HG03045 (cell line): Measurements from ENCODE around the gene PHLPP2.

Source experiments
- ATAC-seq: cut with Tn5 transposase; IDR thresholded peaks from one replicate; pipeline ENCODE4 v1.9.1; 2021; ENCODE audit warnings: mild to moderate bottlenecking, moderate library complexity; ENCODE audit not compliant: unreplicated experiment

Gene PHLPP2, protein sequence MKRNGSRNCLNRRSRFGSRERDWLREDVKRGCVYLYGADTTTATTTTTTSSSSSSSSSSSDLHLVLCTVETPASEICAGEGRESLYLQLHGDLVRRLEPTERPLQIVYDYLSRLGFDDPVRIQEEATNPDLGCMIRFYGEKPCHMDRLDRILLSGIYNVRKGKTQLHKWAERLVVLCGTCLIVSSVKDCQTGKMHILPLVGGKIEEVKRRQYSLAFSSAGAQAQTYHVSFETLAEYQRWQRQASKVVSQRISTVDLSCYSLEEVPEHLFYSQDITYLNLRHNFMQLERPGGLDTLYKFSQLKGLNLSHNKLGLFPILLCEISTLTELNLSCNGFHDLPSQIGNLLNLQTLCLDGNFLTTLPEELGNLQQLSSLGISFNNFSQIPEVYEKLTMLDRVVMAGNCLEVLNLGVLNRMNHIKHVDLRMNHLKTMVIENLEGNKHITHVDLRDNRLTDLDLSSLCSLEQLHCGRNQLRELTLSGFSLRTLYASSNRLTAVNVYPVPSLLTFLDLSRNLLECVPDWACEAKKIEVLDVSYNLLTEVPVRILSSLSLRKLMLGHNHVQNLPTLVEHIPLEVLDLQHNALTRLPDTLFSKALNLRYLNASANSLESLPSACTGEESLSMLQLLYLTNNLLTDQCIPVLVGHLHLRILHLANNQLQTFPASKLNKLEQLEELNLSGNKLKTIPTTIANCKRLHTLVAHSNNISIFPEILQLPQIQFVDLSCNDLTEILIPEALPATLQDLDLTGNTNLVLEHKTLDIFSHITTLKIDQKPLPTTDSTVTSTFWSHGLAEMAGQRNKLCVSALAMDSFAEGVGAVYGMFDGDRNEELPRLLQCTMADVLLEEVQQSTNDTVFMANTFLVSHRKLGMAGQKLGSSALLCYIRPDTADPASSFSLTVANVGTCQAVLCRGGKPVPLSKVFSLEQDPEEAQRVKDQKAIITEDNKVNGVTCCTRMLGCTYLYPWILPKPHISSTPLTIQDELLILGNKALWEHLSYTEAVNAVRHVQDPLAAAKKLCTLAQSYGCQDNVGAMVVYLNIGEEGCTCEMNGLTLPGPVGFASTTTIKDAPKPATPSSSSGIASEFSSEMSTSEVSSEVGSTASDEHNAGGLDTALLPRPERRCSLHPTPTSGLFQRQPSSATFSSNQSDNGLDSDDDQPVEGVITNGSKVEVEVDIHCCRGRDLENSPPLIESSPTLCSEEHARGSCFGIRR (N-terminal part only)

GRCh38 chr16:71724320-71724751 is at the start of gene PHLPP2:
PHLPP2 (minus strand) TSS chr16:71724701; CDS start chr16:71714795, 9,906 bp downstream.
- ATAC-seq: no peak

GRCh38 chr16:71771571-71771970 is 47.1 kb upstream of the PHLPP2 start:
- ATAC-seq: no peak

- no peak for ATAC-seq
Measured at GRCh38 chr16:71769222-71769621, 44.7 kb upstream of the PHLPP2 start.

DNA sequence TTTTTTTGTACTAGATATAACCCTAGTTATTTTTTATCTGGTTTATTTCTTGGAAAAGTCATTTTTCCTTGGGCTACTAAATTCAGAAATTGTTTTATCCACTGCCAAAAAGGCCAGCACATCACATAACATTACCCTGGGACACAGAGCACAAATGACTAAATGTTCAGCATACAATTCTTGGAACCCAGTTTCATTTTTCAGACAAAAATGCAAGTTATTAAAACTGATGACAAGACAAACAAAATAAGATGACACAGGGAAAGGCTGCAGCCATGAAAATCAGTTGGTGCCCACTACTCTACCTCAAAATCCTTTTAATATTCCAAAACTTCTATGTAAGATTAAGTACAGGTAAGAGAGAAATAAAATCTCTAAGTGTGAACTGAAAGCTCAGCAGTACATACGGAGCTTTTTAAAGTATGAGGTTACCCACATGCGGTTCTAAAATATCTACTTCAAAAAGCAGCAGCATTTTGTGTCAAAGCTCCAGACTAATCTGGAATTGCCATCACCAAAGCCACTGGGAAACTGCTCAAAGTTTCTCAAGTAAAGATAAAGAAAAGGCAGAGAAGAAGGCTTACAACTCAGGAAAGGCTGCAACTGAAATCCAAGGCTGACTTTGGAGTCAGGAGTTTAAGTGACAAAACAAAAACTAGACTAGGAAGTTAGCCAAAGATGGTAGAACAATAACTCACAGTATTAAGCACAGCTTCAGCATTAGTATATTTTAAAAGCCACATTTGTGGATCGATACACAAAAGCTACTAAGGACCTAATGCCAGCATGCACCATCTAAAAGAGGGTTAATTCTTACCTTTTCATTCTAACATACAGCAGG is 42.8 kb upstream of the PHLPP2 start:
- no peak for ATAC-seq

DNA sequence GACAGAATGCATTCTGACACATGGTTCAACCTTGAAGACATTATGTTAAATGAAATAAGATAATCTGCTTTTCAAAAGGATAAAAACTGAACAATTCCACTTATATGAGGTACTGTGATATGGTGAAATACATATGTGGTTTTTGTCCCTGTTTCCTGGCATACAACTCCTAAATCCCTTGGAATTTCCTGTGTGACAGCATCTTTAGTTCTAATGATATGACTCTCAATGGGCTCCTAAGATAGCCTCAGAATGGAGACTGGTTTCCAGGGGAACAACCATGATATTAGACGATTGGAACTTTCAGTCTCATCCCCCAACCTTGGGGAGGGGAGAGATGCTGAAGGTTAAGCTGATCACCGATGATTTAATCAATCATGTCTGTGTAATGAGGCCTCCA is 37.7 kb upstream of the PHLPP2 start:
- ATAC-seq: no peak

DNA sequence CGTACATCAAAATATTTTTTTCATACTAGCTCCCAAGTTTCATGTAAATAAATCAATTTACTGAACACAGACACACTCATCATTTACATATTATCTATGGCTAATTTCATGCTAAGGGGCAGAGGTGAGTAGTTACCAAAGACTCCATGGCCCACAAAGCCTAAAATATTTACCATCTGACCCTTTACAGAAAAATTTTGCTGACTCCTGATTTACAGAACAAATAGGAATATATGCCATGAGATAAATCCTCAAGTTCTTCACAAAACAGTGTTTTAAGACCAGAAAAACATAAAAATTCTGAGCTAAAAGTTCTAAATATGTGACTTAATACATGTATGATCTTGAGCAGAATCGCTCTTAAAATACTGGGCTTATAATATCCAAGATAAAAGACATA is 36.6 kb upstream of the PHLPP2 start:
- ATAC-seq: no peak

DNA sequence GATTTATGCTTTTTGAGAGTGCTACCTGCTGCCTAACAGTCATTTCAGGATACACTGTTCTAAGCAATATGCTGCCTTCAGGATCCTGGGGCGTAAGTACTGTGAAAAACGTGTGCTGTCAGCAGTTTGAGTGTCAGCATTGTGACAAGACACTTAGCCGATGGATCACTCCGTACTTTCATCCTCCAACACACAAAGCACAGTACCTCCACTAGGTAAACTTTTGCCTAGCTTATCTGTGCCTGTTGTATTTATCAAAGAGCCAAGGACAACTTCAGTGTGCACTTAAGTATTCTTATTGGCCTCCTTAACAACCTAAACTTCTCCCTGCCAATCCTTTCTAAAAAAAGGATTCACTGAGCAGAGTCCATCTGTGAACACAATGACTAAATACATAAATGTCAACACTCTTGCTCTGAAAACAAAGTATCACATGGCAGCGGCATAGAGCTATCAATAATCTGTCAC is 33.8 kb upstream of the PHLPP2 start:
- no peak for ATAC-seq

GRCh38 chr16:71754652-71755051 is 30.2 kb upstream of the PHLPP2 start:
- ATAC-seq: no peak

DNA sequence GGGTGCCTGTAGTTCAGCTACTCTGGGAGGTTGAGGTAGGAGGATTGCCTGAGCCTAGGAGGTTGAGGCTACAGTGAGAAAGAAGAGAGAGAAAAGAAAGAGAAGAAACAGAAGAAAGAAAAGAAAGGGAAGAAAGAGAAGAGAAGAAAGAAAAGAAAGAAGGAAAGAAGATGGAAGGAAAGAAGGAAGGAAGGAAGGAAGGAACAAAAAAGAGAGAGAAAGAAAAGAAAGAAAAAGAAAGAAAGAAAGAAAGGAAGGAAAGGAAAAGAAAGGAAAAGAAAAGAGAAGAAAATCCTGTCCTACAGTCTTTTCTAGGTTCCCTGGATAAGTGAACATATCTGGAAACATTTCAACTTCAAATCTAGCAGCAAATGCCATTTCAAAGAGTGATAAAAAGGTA is 29.6 kb upstream of the PHLPP2 start:
- ATAC-seq: no peak

DNA sequence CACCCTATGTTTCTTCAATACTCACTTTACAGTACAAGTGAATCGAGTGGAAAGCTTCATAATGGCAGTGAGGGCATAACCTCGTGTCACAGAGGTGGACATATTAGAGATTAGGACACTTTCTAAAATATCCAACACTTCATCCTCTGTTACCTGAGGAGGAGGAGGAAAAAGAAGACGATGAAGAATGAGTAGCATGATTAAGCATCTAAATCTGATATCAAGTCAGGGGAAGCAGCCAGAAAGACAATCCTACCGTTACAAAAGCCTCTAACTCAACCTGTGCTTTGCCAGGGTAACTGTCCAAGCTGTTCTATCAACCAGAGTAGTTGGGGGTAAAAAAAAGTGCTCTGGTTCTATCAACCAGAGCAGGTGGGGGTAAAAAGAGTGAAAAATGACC is 23.7 kb upstream of the PHLPP2 start:
- no peak for ATAC-seq

GRCh38 chr16:71746442-71747046 is 22.0 kb upstream of the PHLPP2 start:
- no peak for ATAC-seq

- no peak for ATAC-seq
Measured at GRCh38 chr16:71738855-71739254, 14.4 kb upstream of the PHLPP2 start.

- no peak for ATAC-seq
Measured at GRCh38 chr16:71737501-71737900, 13.0 kb upstream of the PHLPP2 start.

GRCh38 chr16:71734511-71734910 is 10.0 kb upstream of the PHLPP2 start:
- ATAC-seq: no peak

GRCh38 chr16:71732587-71732986 is 8.1 kb upstream of the PHLPP2 start:
- ATAC-seq: no peak

DNA sequence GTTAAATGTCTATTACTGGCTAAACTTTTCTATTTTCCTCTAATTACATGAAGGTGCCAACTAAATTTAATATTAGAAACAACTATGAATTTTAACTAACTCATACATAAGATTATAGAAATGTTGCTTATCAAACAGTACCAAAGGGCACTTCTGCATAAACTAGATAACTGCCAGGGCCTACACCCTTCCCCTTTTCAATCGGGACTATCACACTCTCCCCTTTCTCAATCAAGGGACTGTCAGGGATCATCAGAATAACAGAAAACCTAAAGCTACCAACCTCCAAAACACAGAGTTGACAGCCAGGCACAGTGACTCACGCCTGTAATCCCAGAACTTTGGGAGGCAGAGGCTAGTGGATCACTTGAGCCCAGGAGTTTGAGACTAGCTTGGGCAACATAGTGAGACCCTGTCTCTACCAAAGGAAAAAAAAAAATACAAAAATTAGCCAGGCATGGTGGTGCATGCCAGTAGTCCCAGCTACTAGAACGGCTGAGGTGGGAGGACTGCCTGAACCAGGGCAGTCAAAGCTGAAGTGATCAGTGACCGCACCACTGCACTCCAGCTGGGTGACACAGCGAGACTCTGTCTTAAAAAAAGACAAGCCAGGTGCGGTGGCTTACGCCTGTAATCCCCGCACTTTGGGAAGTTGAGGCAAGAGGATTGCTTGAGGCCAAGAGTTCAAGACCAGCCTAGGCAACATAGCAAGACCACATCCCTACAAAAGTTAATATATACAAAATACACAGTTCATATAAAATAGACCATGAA is 3.2 kb upstream of the PHLPP2 start:
- no peak for ATAC-seq

DNA sequence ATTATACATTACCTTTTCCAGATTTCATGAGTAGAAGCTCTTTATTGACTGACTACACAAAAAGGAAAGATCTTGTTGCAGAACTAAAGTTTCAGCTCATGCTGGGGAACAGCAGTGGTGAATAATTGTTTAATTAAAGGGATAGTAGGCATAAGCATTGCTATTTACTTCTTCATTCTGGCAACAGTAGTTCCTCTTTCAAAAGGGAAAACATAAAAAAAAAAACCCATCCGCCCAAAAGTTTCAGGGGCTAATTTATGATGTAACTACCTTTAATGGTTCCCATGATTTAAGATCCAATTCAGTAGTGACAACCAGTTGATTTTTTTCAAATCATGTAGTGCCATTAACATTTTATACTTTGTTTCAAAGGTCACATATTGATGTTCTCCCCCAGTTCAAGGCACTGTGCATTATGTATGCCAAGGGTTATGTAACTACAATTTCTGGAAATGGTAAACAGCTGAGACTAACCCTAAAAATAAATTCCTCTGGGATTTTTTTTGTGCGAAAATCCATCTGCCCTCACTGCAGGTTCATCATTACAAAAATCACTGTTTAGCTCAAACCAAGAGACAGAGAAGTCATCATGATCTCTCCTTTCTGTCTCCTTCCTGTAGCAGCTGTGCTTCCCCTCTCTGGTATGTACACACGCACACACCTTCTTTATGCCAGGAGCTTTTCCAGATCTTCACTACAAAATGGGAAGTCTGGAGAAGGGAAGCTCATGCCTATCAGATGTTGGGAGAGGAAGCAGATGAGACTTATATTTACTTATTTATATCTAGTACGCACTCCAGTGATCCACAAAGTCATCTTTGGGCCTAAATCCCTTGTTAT is 2.2 kb upstream of the PHLPP2 start:
- no peak for ATAC-seq
